HEK293T (cell line): ENCODE results near the gene WWC2.

Experiments used
- ARNT ChIP-seq: fragments of 450-650 bp; IDR thresholded peaks from 2 replicates; pipeline ENCODE4 v1.6.1; 2017; ENCODE audit warnings: mild to moderate bottlenecking
- FOXA1 ChIP-seq: fragments of 450-650 bp; IDR thresholded peaks from 2 replicates; pipeline ENCODE4 v1.6.1; 2016; ENCODE audit warnings: mild to moderate bottlenecking
- FOXM1 ChIP-seq: fragments of 450-650 bp; IDR thresholded peaks from 2 replicates; pipeline ENCODE4 v1.6.1; 2017; ENCODE audit warnings: mild to moderate bottlenecking, borderline replicate concordance
- HDGF ChIP-seq: fragments of 450-650 bp; IDR thresholded peaks from 2 replicates; pipeline ENCODE4 v1.6.1; 2017; ENCODE audit warnings: antibody characterized with exemption, borderline replicate concordance
- LEF1 ChIP-seq: fragments of 450-650 bp; IDR thresholded peaks from 2 replicates; pipeline ENCODE4 v1.6.1; 2017; ENCODE audit warnings: mild to moderate bottlenecking, borderline replicate concordance
- SP1 ChIP-seq: fragments of 450-650 bp; IDR thresholded peaks from 2 replicates; pipeline ENCODE4 v1.6.1; 2017
- SUZ12 ChIP-seq: fragments of 450-650 bp; IDR thresholded peaks from 2 replicates; pipeline ENCODE4 v1.6.1; 2016; ENCODE audit warnings: mild to moderate bottlenecking
- TARDBP ChIP-seq: fragments of 450-650 bp; IDR thresholded peaks from 2 replicates; pipeline ENCODE4 v1.6.1; 2016
- ZNF384 ChIP-seq: fragments of 450-650 bp; IDR thresholded peaks from 2 replicates; pipeline ENCODE4 v1.6.1; 2016

- TF ChIP-seq FOXA1 (no peak), SP1 (no peak), ZNF384 (no peak), HDGF (no peak), FOXM1 (no peak), TARDBP (no peak), SUZ12 (no peak), ARNT (no peak), LEF1 (no peak)
These were observed 157.8 kb downstream of the WWC2 start for GRCh38 chr4:183256756-183257385.
